CD4-positive, alpha-beta T cell treated with Interferon gamma for 1 hour (primary cell): Measurements from ENCODE around the gene PDPN.

Experiments
- DNase-seq: peaks from one replicate; pipeline ENCODE4 v3.0.0-alpha.2; 2020

PDPN gene

DNA sequence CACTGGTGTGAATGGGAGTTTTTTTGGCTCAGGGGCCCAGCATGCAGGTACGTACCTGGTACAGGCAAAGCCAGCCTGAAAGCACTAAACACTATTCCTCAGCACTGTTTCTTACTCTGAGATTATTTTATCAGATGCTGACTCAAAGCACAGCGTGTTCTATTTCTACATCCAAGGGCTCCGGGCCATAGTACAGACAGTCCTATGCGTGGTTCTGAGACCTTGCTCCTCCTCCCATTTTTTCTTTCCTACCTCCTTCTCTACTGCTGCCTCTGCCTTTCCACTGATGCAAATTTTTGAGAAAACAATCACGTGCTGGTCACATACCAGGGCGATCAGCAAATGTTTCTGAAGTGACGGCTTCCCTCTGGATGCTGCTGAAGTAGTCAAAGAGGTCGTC, 36.3 kb downstream of the PDPN start:
- no peak for DNase-seq

GRCh38 chr1:13620825-13621224, 37.2 kb downstream of the PDPN start:
- no peak for DNase-seq

GRCh38 chr1:13622446-13622845, 38.8 kb downstream of the PDPN start:
- no peak for DNase-seq

- DNase-seq = no peak
Measured at GRCh38 chr1:13623021-13623637, 39.5 kb downstream of the PDPN start.

DNA sequence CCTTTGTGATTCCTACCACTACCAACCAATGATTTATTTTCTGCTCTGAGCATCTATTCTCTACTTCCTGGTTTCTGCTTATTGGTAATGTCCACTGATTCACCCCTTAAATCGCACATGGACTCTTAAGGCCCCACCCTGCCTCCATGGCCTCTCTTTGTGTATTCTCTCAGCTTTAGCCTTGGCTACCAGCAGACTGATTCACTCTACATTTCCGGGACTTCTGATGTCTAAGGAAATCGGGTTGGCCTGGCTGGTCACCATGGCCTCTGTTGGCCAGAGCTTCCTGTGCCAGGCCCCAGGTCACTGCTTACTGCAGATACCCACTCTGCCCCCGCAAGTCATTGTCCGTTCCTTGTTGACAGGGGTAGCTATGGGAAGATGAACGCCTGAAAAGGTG, 40.9 kb downstream of the PDPN start:
- no peak for DNase-seq

- DNase-seq = no peak
Measured at GRCh38 chr1:13627127-13627526, 43.5 kb downstream of the PDPN start.

DNA sequence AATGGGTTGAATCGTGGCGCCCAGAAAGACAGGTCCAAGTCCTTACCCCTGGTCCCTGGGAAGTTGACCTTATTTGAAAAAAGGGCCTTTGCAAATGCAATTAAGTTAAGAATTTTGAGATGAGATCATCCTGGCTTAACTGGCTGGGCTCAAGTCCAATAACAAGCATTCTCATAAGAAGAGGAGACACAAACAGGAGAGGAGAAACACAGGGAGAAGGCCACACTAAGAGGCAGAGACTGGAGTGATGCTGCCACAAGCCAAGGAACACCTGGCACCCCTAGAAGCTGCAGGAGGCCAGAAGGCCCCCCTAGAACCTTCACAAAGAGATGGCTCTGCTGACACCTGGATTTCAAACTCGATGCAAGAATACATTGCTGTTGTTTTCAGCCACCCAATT, 44.6 kb downstream of the PDPN start:
- DNase-seq = no peak

GRCh38 chr1:13628711-13629110, 45.1 kb downstream of the PDPN start:
- no peak for DNase-seq

DNA sequence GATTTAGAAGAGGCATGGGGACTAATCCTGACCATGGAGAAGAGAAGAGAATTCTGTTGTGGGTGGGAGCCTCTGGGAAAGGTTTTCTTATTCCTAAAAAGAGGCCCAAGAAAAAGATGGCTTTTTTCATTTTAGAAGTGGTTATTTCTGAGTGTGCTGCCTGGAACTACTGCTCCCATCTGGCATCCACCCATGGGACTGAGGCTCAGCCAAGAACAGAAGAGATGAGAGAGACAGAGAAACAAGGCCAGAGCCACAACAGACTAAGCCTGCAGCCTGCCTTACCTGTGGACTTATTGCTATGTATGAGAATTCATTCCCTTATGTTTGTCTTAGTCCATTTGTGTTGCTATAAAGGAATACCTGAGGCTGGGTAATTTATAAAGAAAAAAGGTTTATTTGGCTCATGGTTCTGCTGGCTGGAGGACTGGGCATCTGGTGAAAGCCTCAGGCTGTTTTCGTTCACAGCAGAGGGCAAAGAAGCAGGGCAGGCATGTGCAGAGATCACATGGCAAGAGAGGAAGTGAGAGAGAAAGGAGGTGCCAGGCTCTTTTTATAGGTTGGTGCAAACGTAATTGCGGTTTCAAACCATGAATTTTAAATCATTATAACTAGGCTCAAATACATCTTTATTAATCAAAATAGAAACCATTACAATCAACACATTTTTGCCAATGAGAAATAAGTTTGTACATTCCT, 58.8 kb downstream of the PDPN start:
- DNase-seq = peak; percentile 27

GRCh38 chr1:13643017-13643416, 59.4 kb downstream of the PDPN start:
- DNase-seq = no peak

- DNase-seq = no peak
Measured at GRCh38 chr1:13646521-13646920, 62.9 kb downstream of the PDPN start.

DNA sequence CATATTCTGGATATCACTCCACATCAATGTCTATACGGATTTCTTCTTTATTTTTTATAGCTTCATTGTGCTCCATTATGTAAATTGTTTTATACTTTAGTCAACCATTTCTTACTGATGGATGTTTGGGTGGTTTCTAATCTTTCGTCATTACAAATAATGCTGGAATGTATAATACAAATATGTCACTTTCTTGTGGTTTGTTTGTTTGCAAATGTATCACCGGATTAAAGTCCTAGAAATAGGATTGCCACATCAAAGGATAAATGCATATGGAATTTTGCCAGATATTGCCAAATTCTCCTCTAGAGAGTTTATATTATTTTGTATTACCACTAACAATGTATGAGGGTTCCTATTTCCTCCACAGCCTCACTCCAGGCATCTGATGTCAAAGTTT, 67.6 kb downstream of the PDPN start:
- DNase-seq = no peak

DNA sequence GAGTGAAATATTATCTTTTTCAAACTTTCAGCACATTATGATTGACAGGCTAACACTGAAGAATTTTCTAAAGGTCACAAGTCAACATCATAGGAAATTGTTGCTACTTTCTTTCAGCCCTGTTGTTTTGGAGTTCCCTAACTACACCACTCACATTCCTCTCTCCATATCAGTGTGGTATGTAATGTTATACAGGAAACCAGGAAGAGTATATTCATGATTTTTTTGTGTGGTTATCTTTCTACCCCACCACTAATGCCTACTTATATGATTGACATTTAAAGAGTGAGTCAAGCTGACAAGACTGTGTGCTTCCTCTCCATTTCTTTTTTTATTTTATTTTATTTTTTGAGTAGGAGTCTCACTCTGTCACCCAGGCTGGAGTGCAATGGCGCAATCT, 68.6 kb downstream of the PDPN start:
- no peak for DNase-seq

DNA sequence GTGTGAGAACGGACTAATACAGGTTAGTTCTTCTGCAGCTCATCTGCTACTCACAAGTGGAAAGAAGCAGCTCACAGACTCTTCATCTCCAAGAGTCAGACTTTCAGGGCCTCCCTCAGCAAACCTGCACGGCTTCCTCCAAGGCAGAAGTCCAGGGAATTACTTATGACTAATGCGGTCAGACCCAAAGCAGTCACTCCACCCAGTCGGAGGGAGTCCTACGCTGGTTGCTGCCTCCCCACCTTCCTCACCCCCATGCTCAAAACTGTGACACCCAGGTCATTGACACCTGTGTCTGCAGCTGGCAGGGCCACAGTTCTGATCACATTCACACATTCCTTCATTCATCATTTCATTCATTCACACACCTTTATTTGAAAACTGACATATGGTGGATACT, 77.9 kb downstream of the PDPN start:
- no peak for DNase-seq

DNA sequence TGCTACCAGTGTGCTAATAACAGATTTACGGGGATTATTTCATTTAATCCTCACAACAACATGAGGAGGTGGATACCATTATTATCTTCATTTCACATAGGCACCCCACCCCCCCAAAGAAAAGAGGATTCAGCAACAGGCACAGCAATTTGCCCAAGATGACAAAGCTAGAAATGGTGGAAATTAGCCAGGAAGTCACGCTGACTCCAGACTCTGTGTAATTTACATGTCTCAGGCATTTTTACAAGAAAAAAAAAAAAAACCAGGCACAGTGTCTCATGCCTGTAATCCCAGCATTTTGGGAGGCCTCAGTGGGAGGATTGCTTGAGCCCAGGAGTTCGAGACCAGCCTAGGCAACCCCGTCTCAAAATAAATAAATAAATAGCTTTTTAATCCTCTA, 78.9 kb downstream of the PDPN start:
- DNase-seq = no peak

GRCh38 chr1:13663969-13664368, 80.3 kb downstream of the PDPN start:
- no peak for DNase-seq

- no peak for DNase-seq
Measured at GRCh38 chr1:13664451-13664850, 80.8 kb downstream of the PDPN start.

- DNase-seq = no peak
Measured at GRCh38 chr1:13666317-13666716, 82.7 kb downstream of the PDPN start.
